NCI-H1930 (cell line): ENCODE results near the gene SOX21.

ENCODE experiments used
- DNase-seq, 2 experiments: peaks; one replicate each; lab custom pipeline; 2025; lab: John Stamatoyannopoulos, UW

The SOX21 gene

GRCh38 chr13:94679614-94680013 lies 32.7 kb downstream of the SOX21 start:
- no peak for DNase-seq

GRCh38 chr13:94678845-94679244 lies 33.5 kb downstream of the SOX21 start:
- no peak for DNase-seq

GRCh38 chr13:94677799-94678198 lies 34.5 kb downstream of the SOX21 start:
- no peak for DNase-seq

- DNase-seq = peak; percentile 19 to 52
Measured at GRCh38 chr13:94674609-94675348, 37.6 kb downstream of the SOX21 start.

GRCh38 chr13:94673851-94674250 lies 38.5 kb downstream of the SOX21 start:
- no peak for DNase-seq

- no peak for DNase-seq
Measured at GRCh38 chr13:94672400-94672799, 39.9 kb downstream of the SOX21 start.

GRCh38 chr13:94667190-94667589 lies 45.2 kb downstream of the SOX21 start:
- no peak for DNase-seq

- DNase-seq = no peak
Measured at GRCh38 chr13:94666065-94666464, 46.3 kb downstream of the SOX21 start.

- DNase-seq = no peak
Measured at GRCh38 chr13:94664889-94665288, 47.5 kb downstream of the SOX21 start.

GRCh38 chr13:94662274-94662945 lies 49.9 kb downstream of the SOX21 start:
- no peak for DNase-seq

- no peak for DNase-seq
Measured at GRCh38 chr13:94661406-94661805, 50.9 kb downstream of the SOX21 start.

GRCh38 chr13:94660695-94661326 lies 51.5 kb downstream of the SOX21 start:
- DNase-seq = no peak
